ENCODE results near the gene STK11IP. TPM values are rescaled to one million over a fixed set of nuclear protein-coding genes. Genes with fewer than 3 reads are reported as not detected.
A peak's percentile ranks its signal among the peaks of the same experiment; 100 is the strongest.

STK11IP gene
- total and polyA plus RNA-seq, 9 donors, result 12.7 to 23.8 (median 18.9) TPM

GRCh38 chr2:219581346-219581745 is 16.3 kb upstream of the STK11IP start:
- DNase-seq, result no peak
- Histone ChIP-seq H3K27ac (ENCODE audit: low read length) (no peak overlapping the region), H3K27me3 (ENCODE audit: control insufficient read depth, insufficient read depth, low read length) (peaks cover 6% of the 10 kb centered on the region), H3K9me3 (replicated peaks; ENCODE audit: control insufficient read depth, low read depth, low read length) (no peaks in the 10 kb centered on the region), H3K4me1 (ENCODE audit: control insufficient read depth, insufficient read depth, low read length) (peaks cover 12% of the 10 kb centered on the region), H3K4me3 (ENCODE audit: low read length) (no peak overlapping the region), H3K36me3 (ENCODE audit: control insufficient read depth, insufficient read depth, low read length) (no peaks in the 10 kb centered on the region)
- 72% methylated on average over 2 of the region's 2 CpGs for WGBS (ENCODE audit: insufficient coverage)

- no peaks in the 10 kb centered on the region for H3K27me3 ChIP-seq (ENCODE audit: control insufficient read depth, insufficient read depth, low read length)
- no peak for DNase-seq
- no peaks in the 10 kb centered on the region for H3K9me3 ChIP-seq (replicated peaks; ENCODE audit: control insufficient read depth, low read depth, low read length)
- H3K4me3 ChIP-seq (ENCODE audit: low read length), result no peak overlapping the region
- no peaks in the 10 kb centered on the region for H3K36me3 ChIP-seq (ENCODE audit: control insufficient read depth, insufficient read depth, low read length)
- peaks cover 24% of the 10 kb centered on the region for H3K4me1 ChIP-seq (ENCODE audit: control insufficient read depth, insufficient read depth, low read length)
- H3K27ac ChIP-seq (ENCODE audit: low read length), result no peak overlapping the region
- WGBS (ENCODE audit: insufficient coverage), result 60% methylated on average over 1 of the region's 4 CpGs
Observed at GRCh38 chr2:219591091-219591490, 6.6 kb upstream of the STK11IP start.

- H3K36me3 ChIP-seq (ENCODE audit: control insufficient read depth, insufficient read depth, low read length), result no peaks in the 10 kb centered on the region
- no peak overlapping the region for H3K27ac ChIP-seq (ENCODE audit: low read length)
- H3K27me3 ChIP-seq (ENCODE audit: control insufficient read depth, insufficient read depth, low read length), result no peaks in the 10 kb centered on the region
- peak; percentile 54 for DNase-seq
- no peaks in the 10 kb centered on the region for H3K9me3 ChIP-seq (replicated peaks; ENCODE audit: control insufficient read depth, low read depth, low read length)
- no peak overlapping the region for H3K4me3 ChIP-seq (ENCODE audit: low read length)
- WGBS (ENCODE audit: insufficient coverage), result 33% methylated on average over 3 of the region's 6 CpGs
- H3K4me1 ChIP-seq (ENCODE audit: control insufficient read depth, insufficient read depth, low read length), result peaks cover 32% of the 10 kb centered on the region
Observed at GRCh38 chr2:219592736-219593135, 4.9 kb upstream of the STK11IP start.

DNA sequence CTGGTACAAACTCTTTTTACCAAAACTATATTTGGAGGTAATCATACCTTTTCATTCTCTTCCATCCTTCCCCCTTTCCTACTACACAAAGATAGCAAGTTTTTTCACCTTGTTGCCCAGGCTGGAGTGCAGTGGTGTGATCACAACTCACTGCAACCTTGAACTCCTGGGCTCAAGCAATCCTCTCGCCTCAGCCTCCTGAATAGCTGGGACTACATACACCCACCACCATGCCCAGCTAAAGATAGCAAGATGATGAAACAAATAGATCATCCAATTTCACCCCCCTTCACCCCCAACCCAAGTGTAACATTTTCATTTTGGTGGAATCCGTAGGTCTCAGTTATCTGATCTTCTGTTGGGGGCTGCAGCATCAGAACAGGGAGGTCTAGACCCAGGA is 4.5 kb upstream of the STK11IP start:
- Histone ChIP-seq H3K4me1 (ENCODE audit: control insufficient read depth, insufficient read depth, low read length) (peaks cover 33% of the 10 kb centered on the region), H3K27me3 (ENCODE audit: control insufficient read depth, insufficient read depth, low read length) (no peaks in the 10 kb centered on the region), H3K9me3 (replicated peaks; ENCODE audit: control insufficient read depth, low read depth, low read length) (no peaks in the 10 kb centered on the region), H3K4me3 (ENCODE audit: low read length) (no peak overlapping the region), H3K36me3 (ENCODE audit: control insufficient read depth, insufficient read depth, low read length) (no peaks in the 10 kb centered on the region), H3K27ac (ENCODE audit: low read length) (no peak overlapping the region)
- no peak for DNase-seq
- 83% methylated on average over 2 of the region's 2 CpGs for WGBS (ENCODE audit: insufficient coverage)

DNA sequence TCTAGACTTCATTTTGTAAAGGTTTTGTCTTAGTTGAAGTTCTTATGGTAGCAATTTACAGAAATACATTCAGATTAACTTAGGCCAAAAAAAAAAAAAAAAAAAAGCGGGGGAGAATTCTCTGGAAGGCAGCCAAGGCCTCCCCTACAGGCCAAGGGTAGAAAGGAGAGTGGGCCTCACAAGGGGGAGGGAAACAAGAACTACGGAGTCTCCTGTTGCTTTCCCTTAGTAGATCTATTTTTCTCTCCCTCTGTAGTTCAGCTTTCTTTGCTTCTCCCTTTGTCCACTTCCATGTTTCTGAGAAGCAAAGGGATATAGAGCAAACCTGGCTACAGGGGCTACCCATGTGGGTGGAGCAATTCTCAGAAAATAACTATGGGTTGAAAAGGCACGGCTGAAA is 2.4 kb upstream of the STK11IP start:
- H3K36me3 ChIP-seq (ENCODE audit: control insufficient read depth, insufficient read depth, low read length), result no peaks in the 10 kb centered on the region
- no peak overlapping the region for H3K4me3 ChIP-seq (ENCODE audit: low read length)
- peak; percentile 90 for DNase-seq
- no peaks in the 10 kb centered on the region for H3K9me3 ChIP-seq (replicated peaks; ENCODE audit: control insufficient read depth, low read depth, low read length)
- peak overlapping the region; percentile 83 for H3K27ac ChIP-seq (ENCODE audit: low read length)
- 0% methylated on average over 1 of the region's 3 CpGs for WGBS (ENCODE audit: insufficient coverage)
- H3K27me3 ChIP-seq (ENCODE audit: control insufficient read depth, insufficient read depth, low read length), result no peaks in the 10 kb centered on the region
- peaks cover 38% of the 10 kb centered on the region for H3K4me1 ChIP-seq (ENCODE audit: control insufficient read depth, insufficient read depth, low read length)

GRCh38 chr2:219596954-219597551 is 604 bp upstream of the STK11IP start:
- no peaks in the 10 kb centered on the region for H3K27me3 ChIP-seq (ENCODE audit: control insufficient read depth, insufficient read depth, low read length)
- peak overlapping the region; percentile 95 for H3K27ac ChIP-seq (ENCODE audit: low read length)
- peak overlapping the region; percentile 66 for H3K4me3 ChIP-seq (ENCODE audit: low read length)
- H3K36me3 ChIP-seq (ENCODE audit: control insufficient read depth, insufficient read depth, low read length), result peaks cover 10% of the 10 kb centered on the region
- 10% methylated on average over 9 of the region's 19 CpGs for WGBS (ENCODE audit: insufficient coverage)
- peak; percentile 35 for DNase-seq
- peaks cover 38% of the 10 kb centered on the region for H3K4me1 ChIP-seq (ENCODE audit: control insufficient read depth, insufficient read depth, low read length)
- H3K9me3 ChIP-seq (replicated peaks; ENCODE audit: control insufficient read depth, low read depth, low read length), result no peaks in the 10 kb centered on the region

DNA sequence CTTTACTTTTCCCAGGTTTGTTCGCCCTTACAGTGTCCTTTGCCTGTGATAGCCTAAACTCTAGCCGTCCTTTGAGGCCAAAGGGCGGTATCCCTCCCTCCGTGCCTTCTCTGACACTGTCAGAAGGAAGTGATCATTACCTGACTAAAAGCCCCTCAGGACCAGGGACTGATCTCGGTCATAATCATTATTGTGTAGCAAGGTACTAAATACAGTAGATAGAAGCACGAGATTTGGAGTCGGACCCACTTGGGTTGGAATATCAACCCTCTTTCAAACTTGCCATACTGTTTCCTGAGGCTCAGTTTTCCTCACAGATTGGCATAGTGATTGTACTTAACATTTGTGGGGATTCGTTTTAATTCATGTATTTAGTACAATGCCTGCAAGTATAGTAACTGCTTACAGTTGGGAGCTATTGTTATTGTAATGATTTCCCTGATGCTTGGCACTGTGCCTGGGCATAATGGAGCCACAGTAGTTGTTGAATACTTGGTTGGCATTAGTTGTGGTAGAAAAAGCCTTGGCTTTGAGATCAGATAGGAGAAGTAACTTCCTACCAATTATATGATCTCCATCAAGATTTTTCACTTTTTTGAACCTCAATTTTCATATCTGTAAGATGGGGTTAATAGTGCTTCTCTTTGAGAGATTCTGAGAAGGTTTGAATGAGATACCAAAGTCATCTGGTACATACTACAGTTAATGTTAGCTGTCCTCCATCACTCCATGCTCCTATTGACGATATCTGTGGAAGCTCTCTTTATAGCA is 836 bp downstream of the STK11IP start:
- 10% methylated on average over 4 of the region's 9 CpGs for WGBS (ENCODE audit: insufficient coverage)
- no peaks in the 10 kb centered on the region for H3K9me3 ChIP-seq (replicated peaks; ENCODE audit: control insufficient read depth, low read depth, low read length)
- peaks cover 18% of the 10 kb centered on the region for H3K36me3 ChIP-seq (ENCODE audit: control insufficient read depth, insufficient read depth, low read length)
- H3K4me3 ChIP-seq (ENCODE audit: low read length), result peak overlapping the region; percentile 66
- H3K27ac ChIP-seq (ENCODE audit: low read length), result peak overlapping the region; percentile 95
- peaks cover 28% of the 10 kb centered on the region for H3K4me1 ChIP-seq (ENCODE audit: control insufficient read depth, insufficient read depth, low read length)
- H3K27me3 ChIP-seq (ENCODE audit: control insufficient read depth, insufficient read depth, low read length), result no peaks in the 10 kb centered on the region
- no peak for DNase-seq

DNA sequence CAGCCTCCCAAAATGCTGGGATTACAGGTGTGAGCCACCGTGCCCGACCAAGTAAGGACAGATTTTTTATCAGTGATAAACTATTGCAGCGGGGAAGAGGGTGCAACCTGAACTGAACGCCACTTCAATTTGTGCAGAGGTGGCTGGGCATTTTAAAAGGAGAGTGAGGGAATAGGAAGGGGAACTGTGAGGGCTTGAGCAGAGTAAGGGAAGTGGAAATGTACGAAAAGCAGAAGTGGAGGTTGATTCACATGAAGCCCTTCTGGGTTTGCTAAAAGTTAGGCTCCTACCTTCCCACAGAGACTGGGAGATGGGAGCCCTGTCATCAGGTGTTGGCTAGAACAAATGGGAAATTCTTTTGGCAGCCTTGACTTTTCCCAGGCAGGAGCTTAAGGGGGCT is 6.1 kb downstream of the STK11IP start:
- DNase-seq, result peak; percentile 27
- WGBS (ENCODE audit: insufficient coverage), result 86% methylated on average over 5 of the region's 5 CpGs
- H3K27ac ChIP-seq (ENCODE audit: low read length), result no peak overlapping the region
- no peaks in the 10 kb centered on the region for H3K27me3 ChIP-seq (ENCODE audit: control insufficient read depth, insufficient read depth, low read length)
- H3K36me3 ChIP-seq (ENCODE audit: control insufficient read depth, insufficient read depth, low read length), result peaks cover 57% of the 10 kb centered on the region
- no peak overlapping the region for H3K4me3 ChIP-seq (ENCODE audit: low read length)
- no peaks in the 10 kb centered on the region for H3K9me3 ChIP-seq (replicated peaks; ENCODE audit: control insufficient read depth, low read depth, low read length)
- H3K4me1 ChIP-seq (ENCODE audit: control insufficient read depth, insufficient read depth, low read length), result no peaks in the 10 kb centered on the region

DNA sequence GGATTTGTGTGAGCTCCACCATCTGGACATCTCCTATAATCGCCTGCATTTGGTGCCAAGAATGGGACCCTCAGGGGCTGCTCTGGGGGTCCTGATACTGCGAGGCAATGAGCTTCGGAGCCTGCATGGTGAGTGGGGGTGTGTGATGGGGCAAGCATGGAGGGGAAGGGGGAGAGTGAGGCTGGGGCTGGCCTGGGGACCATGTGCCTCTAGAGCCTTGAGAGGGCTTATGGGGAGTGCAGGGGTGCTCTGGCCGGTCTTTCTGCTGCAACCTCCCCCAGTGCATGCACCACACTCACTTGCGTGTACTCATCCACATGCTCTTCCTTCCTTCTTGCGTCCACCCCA is 7.9 kb downstream of the STK11IP start:
- Histone ChIP-seq H3K9me3 (replicated peaks; ENCODE audit: control insufficient read depth, low read depth, low read length) (no peaks in the 10 kb centered on the region), H3K27ac (ENCODE audit: low read length) (no peak overlapping the region), H3K4me3 (ENCODE audit: low read length) (no peak overlapping the region), H3K36me3 (ENCODE audit: control insufficient read depth, insufficient read depth, low read length) (peaks cover 66% of the 10 kb centered on the region), H3K4me1 (ENCODE audit: control insufficient read depth, insufficient read depth, low read length) (no peaks in the 10 kb centered on the region), H3K27me3 (ENCODE audit: control insufficient read depth, insufficient read depth, low read length) (no peaks in the 10 kb centered on the region)
- 81% methylated on average over 5 of the region's 6 CpGs for WGBS (ENCODE audit: insufficient coverage)
- DNase-seq, result no peak

- DNase-seq, result no peak
- peaks cover 70% of the 10 kb centered on the region for H3K36me3 ChIP-seq (ENCODE audit: control insufficient read depth, insufficient read depth, low read length)
- no peaks in the 10 kb centered on the region for H3K9me3 ChIP-seq (replicated peaks; ENCODE audit: control insufficient read depth, low read depth, low read length)
- H3K4me3 ChIP-seq (ENCODE audit: low read length), result no peak overlapping the region
- H3K4me1 ChIP-seq (ENCODE audit: control insufficient read depth, insufficient read depth, low read length), result peaks cover 9% of the 10 kb centered on the region
- WGBS (ENCODE audit: insufficient coverage), result 88% methylated on average over 7 of the region's 15 CpGs
- no peaks in the 10 kb centered on the region for H3K27me3 ChIP-seq (ENCODE audit: control insufficient read depth, insufficient read depth, low read length)
- H3K27ac ChIP-seq (ENCODE audit: low read length), result no peak overlapping the region
Observed at GRCh38 chr2:219607931-219608330, 10.3 kb downstream of the STK11IP start.
